RWPE1 (cell line): Measurements from ENCODE around the gene DCAF12L2.
"Not testable (repeated sequence)": the region's sequence is repeated elsewhere in the genome, so short reads cannot be mapped to it uniquely, and the experiment has no call there.

ENCODE experiments used
- CTCF ChIA-PET: fragments of 350-600 bp; sonication (Branson Sonifier 250); formaldehyde crosslinking; extraction: SDS; loops from one replicate; lab custom pipeline; 2021; lab: Yijun Ruan, JAX
- POLR2A ChIA-PET: fragments of 400-600 bp; formaldehyde crosslinking; extraction: SDS; loops from one replicate; lab custom pipeline; 2020; ENCODE audit warnings: antibody characterized with exemption; ENCODE audit not compliant: low non-redundant PET; lab: Yijun Ruan, JAX
- DNase-seq: peaks from one replicate; pipeline ENCODE4 v3.0.0; 2012; ENCODE audit warnings: low spot score
- H3K27ac ChIP-seq: fragments of 450-650 bp; 2 replicates; pipeline ENCODE4 v1.5.1; 2017
- CTCF ChIP-seq: fragments of 450-650 bp; conservative IDR thresholded peaks from 2 replicates; pipeline ENCODE4 v1.5.1; 2017; ENCODE audit warnings: low read depth, mild to moderate bottlenecking

DCAF12L2 gene

DNA sequence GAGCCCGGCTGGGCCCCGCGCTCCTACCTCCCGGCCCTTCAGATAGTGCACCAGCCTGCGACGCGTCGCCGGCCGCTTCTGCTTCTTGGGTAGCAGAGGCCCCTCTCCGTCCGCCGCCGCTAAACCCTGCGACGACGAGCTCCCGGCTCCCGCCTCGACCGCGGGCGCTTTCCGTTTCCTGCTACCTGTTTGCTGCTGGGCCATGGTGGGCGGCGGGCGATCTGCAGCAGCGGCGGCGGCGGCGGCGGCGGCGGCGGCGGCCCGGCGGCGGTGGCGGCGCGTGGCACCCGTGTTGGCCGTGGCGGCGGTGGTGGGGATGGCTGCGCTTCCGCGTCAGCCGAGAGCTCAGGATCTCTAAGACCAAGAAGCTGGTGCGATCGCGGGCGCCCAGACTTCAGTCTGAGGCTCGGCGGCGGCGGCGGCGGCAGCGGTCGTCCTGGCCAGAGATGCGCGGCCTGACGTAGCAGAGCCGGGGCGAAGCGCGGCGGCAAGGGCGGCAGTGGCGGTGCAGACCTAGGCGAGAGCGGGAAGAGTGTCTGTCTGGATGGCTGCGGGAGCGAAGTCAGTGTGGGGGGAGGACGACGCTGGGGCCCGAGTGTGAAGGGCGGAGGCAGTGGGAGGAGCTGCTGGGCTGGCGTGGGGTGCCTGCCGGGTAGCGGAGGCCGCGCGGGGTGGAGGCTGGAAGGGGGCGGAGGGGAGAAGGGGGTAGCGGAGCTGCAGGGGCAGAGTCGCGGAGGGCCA, at the start of gene DCAF12L2:
DCAF12L2 (minus strand) TSS at position 569 of the 741 bp plus-strand sequence; CDS start at position 204, 365 bp downstream.
- TF ChIP-seq CTCF, result no peak
- H3K27ac ChIP-seq, result no peak within 1 kb of the TSS
- ChIA-PET CTCF (no interaction called here), POLR2A (interaction anchor here (0.5 kb wide), 1 partner anchor 481 kb away, joined by 6 read pairs; no protein-coding TSS in a partner anchor)
- DNase-seq, result no peak

- H3K27ac ChIP-seq, POLR2A ChIA-PET: not testable (repeated sequence)
Measured at GRCh38 chrX:126190888-126191287, 24.8 kb upstream of the DCAF12L2 start.

GRCh38 chrX:126177133-126177840, 11.2 kb upstream of the DCAF12L2 start:
- ChIA-PET POLR2A (no interaction called here), CTCF (no interaction called here)
- no peak for DNase-seq
- no peak for TF ChIP-seq CTCF
- H3K27ac ChIP-seq, result no peak overlapping the region

More at GRCh38 chrX:126190888-126191287, 24.8 kb upstream of the DCAF12L2 start:
- CTCF ChIA-PET, DNase-seq: not testable (repeated sequence)

- no peak overlapping the region for H3K27ac ChIP-seq
- CTCF ChIA-PET, result no interaction called here
- POLR2A ChIA-PET, result no interaction called here
Measured at GRCh38 chrX:126170720-126171119, 4.6 kb upstream of the DCAF12L2 start.

DNA sequence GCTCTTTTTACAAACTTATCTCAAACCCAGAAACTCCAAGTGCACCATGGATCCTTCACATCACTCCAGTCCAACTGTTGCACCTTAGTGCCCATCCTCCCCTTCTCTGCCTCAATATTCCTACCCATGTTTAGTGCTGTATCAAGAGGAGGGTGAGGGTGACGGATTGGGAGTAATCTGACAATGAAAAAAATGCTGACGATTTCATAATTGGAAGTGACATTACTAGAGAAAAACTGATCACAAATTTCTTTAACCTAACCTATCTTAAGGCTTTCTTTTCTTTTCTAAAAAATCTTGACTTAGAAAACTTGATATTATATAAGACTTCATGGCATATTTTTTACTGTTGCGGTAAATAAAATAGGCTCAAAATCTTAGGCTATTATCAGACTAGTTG, 1.5 kb upstream of the DCAF12L2 start:
- H3K27ac ChIP-seq, result no peak overlapping the region
- no peak for TF ChIP-seq CTCF
- DNase-seq, result no peak
- CTCF ChIA-PET, result no interaction called here
- POLR2A ChIA-PET, result no interaction called here

More at GRCh38 chrX:126170720-126171119, 4.6 kb upstream of the DCAF12L2 start:
- no peak for DNase-seq
- no peak for TF ChIP-seq CTCF

DNA sequence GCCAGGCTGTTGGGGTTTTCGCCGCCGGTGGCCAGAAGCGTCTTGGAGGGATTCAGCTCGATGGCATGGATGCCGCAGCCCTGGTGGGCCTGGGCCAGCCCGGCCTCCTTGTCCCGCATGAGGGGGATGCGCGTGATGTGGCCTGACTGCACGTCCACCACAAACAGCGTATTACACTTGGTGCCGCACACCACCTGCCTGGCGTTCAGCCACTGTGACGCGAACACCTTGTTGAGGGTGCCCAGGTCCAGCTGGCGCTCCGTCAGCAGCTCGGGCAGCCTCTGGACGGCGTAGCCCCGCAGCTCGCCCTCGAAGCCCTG, 728 bp downstream of the DCAF12L2 start:
- no peak for DNase-seq
- CTCF ChIA-PET, result no interaction called here
- POLR2A ChIA-PET, result interaction anchor here (0.5 kb wide), 1 partner anchor 481 kb away, joined by 6 read pairs; no protein-coding TSS in a partner anchor

More for the DNA sequence above, 728 bp downstream of the DCAF12L2 start:
- no peak for TF ChIP-seq CTCF
- no peak overlapping the region for H3K27ac ChIP-seq
